ENCODE measurements around the gene NKX2-4. TPM values are rescaled to one million over a fixed set of nuclear protein-coding genes. Genes with fewer than 3 reads are reported as not detected.

NKX2-4 gene
- total and polyA plus RNA-seq, 2 donors (not counting 1 experiment from before 2014, with no cell fraction given): not detected

GRCh38 chr20:21388566-21388965 lies 8.8 kb downstream of the NKX2-4 start:
- no peaks in the 10 kb centered on the region for H3K36me3 ChIP-seq (ENCODE audit: control insufficient read depth, insufficient read depth, low read length)
- no peak for DNase-seq (ENCODE audit: low read depth in 2 of 2)
- H3K4me3 ChIP-seq (replicated peaks in 1 of 4; ENCODE audit: control extremely low read depth in 1 of 4, insufficient read depth in 1 of 4, low read depth in 3 of 4, low read length in 4 of 4): no peak overlapping the region
- TF ChIP-seq EZH2 (IDR thresholded peaks at IDR 0.05; ENCODE audit: low read length, missing control alignments): no peak
- no peak for TF ChIP-seq CTCF (conservative IDR thresholded peaks at IDR 0.05 in 1 of 2, IDR thresholded peaks at IDR 0.05 in 1 of 2; ENCODE audit: low read depth in 1 of 2, low read length in 2 of 2)
- H3K9me3 ChIP-seq (ENCODE audit: control insufficient read depth, insufficient read depth, low read depth, low read length): no peaks in the 10 kb centered on the region
- H3K27me3 ChIP-seq (ENCODE audit: control insufficient read depth, insufficient read depth, low read length): peaks cover 14% of the 10 kb centered on the region
- H4K20me1 ChIP-seq (ENCODE audit: control insufficient read depth, extremely low read depth, insufficient read depth, low read length): no peaks in the 10 kb centered on the region
- no peaks in the 10 kb centered on the region for H3K4me1 ChIP-seq (ENCODE audit: control insufficient read depth, extremely low read depth, insufficient read depth, low read length)
- no peak overlapping the region for H3K4me2 ChIP-seq (ENCODE audit: extremely low read depth, insufficient read depth, low read length)
- no peaks in the 10 kb centered on the region for H3K79me2 ChIP-seq (ENCODE audit: control insufficient read depth, insufficient read depth, low read length)
- H2AFZ ChIP-seq (ENCODE audit: low read length): no peak overlapping the region
- H3K27ac ChIP-seq (ENCODE audit: insufficient read depth, low read length): no peak overlapping the region
- H3K9ac ChIP-seq (ENCODE audit: insufficient read depth, low read length): no peak overlapping the region

GRCh38 chr20:21387528-21387927 lies 9.8 kb downstream of the NKX2-4 start:
- H3K4me2 ChIP-seq (ENCODE audit: extremely low read depth, insufficient read depth, low read length): no peak overlapping the region
- H4K20me1 ChIP-seq (ENCODE audit: control insufficient read depth, extremely low read depth, insufficient read depth, low read length): no peaks in the 10 kb centered on the region
- peaks cover 2% of the 10 kb centered on the region for H3K36me3 ChIP-seq (ENCODE audit: control insufficient read depth, insufficient read depth, low read length)
- DNase-seq (ENCODE audit: low read depth in 2 of 2): peak in 1 of 2 donors; percentile 30
- no peak overlapping the region for H3K27ac ChIP-seq (ENCODE audit: insufficient read depth, low read length)
- no peaks in the 10 kb centered on the region for H3K4me1 ChIP-seq (ENCODE audit: control insufficient read depth, extremely low read depth, insufficient read depth, low read length)
- no peaks in the 10 kb centered on the region for H3K9me3 ChIP-seq (ENCODE audit: control insufficient read depth, insufficient read depth, low read depth, low read length)
- no peak overlapping the region for H3K4me3 ChIP-seq (replicated peaks in 1 of 4; ENCODE audit: control extremely low read depth in 1 of 4, insufficient read depth in 1 of 4, low read depth in 3 of 4, low read length in 4 of 4)
- H3K27me3 ChIP-seq (ENCODE audit: control insufficient read depth, insufficient read depth, low read length): peaks cover 8% of the 10 kb centered on the region
- no peaks in the 10 kb centered on the region for H3K79me2 ChIP-seq (ENCODE audit: control insufficient read depth, insufficient read depth, low read length)
- no peak overlapping the region for H2AFZ ChIP-seq (ENCODE audit: low read length)
- H3K9ac ChIP-seq (ENCODE audit: insufficient read depth, low read length): no peak overlapping the region
- no peak for TF ChIP-seq EZH2 (IDR thresholded peaks at IDR 0.05; ENCODE audit: low read length, missing control alignments)
- TF ChIP-seq CTCF (conservative IDR thresholded peaks at IDR 0.05 in 1 of 2, IDR thresholded peaks at IDR 0.05 in 1 of 2; ENCODE audit: low read depth in 1 of 2, low read length in 2 of 2): no peak

GRCh38 chr20:21386111-21386510 lies 11.2 kb downstream of the NKX2-4 start:
- Histone ChIP-seq H3K4me1 (ENCODE audit: control insufficient read depth, extremely low read depth, insufficient read depth, low read length) (no peaks in the 10 kb centered on the region), H2AFZ (ENCODE audit: low read length) (no peak overlapping the region), H3K27me3 (ENCODE audit: control insufficient read depth, insufficient read depth, low read length) (no peaks in the 10 kb centered on the region), H3K4me3 (replicated peaks in 1 of 4; ENCODE audit: control extremely low read depth in 1 of 4, insufficient read depth in 1 of 4, low read depth in 3 of 4, low read length in 4 of 4) (no peak overlapping the region), H3K9me3 (ENCODE audit: control insufficient read depth, insufficient read depth, low read depth, low read length) (no peaks in the 10 kb centered on the region), H3K27ac (ENCODE audit: insufficient read depth, low read length) (no peak overlapping the region), H3K36me3 (ENCODE audit: control insufficient read depth, insufficient read depth, low read length) (peaks cover 2% of the 10 kb centered on the region), H4K20me1 (ENCODE audit: control insufficient read depth, extremely low read depth, insufficient read depth, low read length) (no peaks in the 10 kb centered on the region), H3K79me2 (ENCODE audit: control insufficient read depth, insufficient read depth, low read length) (no peaks in the 10 kb centered on the region), H3K9ac (ENCODE audit: insufficient read depth, low read length) (no peak overlapping the region), H3K4me2 (ENCODE audit: extremely low read depth, insufficient read depth, low read length) (no peak overlapping the region)
- no peak for DNase-seq (ENCODE audit: low read depth in 2 of 2)
- TF ChIP-seq EZH2 (IDR thresholded peaks at IDR 0.05; ENCODE audit: low read length, missing control alignments) (no peak), CTCF (conservative IDR thresholded peaks at IDR 0.05 in 1 of 2, IDR thresholded peaks at IDR 0.05 in 1 of 2; ENCODE audit: low read depth in 1 of 2, low read length in 2 of 2) (no peak)
